Measurements from ENCODE around the gene TRMT112. TPM values are rescaled to one million over a fixed set of nuclear protein-coding genes. Genes with fewer than 3 reads are reported as not detected.

TRMT112 gene
- total and polyA plus RNA-seq, 11 donors: 80.0 to 186 (median 107) TPM

DNA sequence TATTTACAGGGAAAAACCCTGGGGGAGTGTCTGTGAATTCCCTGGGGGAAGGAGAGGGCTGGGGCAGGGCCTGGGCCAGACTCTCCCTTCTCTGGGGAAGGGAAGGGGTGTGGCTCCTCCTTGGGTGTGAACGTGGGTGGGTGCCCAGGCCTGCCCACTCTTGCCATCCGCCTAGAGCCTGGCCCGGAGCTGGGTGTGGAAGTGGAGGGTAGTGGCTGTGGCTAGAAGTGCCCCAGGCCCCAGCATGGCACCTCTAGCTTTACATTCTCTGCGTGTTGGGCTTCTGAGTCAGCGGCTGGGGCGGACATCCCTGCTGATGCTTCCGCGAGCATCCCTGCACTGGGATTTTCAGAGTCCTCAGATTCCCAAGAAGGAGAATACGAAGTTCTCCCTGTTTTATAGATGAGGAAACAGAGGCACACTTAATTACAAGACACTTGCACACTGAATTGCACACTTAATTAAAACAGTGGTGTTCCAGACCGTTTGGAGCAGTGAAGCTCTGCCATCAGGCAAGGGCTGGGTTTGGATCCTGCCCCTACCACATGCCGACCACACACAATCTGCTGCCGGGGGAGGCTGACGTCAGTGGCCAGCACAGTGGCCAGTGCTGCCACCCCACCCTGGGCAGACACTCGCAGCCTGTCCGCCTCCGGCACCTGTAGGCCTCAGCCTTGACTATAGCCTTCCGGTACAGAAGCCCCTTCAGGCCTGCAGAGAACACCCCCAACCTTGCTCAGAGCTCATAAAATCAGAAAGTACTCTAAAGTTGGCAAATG lies 40.5 kb downstream of the TRMT112 start:
- TF ChIP-seq POLR2A (IDR thresholded peaks at IDR 0.05): no peak
- TF ChIP-seq, protein P1, sequence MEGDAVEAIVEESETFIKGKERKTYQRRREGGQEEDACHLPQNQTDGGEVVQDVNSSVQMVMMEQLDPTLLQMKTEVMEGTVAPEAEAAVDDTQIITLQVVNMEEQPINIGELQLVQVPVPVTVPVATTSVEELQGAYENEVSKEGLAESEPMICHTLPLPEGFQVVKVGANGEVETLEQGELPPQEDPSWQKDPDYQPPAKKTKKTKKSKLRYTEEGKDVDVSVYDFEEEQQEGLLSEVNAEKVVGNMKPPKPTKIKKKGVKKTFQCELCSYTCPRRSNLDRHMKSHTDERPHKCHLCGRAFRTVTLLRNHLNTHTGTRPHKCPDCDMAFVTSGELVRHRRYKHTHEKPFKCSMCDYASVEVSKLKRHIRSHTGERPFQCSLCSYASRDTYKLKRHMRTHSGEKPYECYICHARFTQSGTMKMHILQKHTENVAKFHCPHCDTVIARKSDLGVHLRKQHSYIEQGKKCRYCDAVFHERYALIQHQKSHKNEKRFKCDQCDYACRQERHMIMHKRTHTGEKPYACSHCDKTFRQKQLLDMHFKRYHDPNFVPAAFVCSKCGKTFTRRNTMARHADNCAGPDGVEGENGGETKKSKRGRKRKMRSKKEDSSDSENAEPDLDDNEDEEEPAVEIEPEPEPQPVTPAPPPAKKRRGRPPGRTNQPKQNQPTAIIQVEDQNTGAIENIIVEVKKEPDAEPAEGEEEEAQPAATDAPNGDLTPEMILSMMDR (IDR thresholded peaks at IDR 0.05): no peak
- Histone ChIP-seq H3K9me3 (no peaks in the 10 kb centered on the region), H3K27ac (no peak overlapping the region), H3K4me1 (peaks cover 0 to 29% (median 12%) of the 10 kb centered on the region in 12 donors), H3K27me3 (no peaks in the 10 kb centered on the region), H3K36me3 (peaks cover 0 to 52% (median 36%) of the 10 kb centered on the region in 9 donors), H3K4me3 (no peak overlapping the region)
- intact Hi-C loops (cut with DNase I): no loop called here
- ATAC-seq (no peak), DNase-seq (no peak)
- 77 to 86% (median 80%) methylated on average over 16 to 17 of the region's 17 CpGs for WGBS, 4 donors

DNA sequence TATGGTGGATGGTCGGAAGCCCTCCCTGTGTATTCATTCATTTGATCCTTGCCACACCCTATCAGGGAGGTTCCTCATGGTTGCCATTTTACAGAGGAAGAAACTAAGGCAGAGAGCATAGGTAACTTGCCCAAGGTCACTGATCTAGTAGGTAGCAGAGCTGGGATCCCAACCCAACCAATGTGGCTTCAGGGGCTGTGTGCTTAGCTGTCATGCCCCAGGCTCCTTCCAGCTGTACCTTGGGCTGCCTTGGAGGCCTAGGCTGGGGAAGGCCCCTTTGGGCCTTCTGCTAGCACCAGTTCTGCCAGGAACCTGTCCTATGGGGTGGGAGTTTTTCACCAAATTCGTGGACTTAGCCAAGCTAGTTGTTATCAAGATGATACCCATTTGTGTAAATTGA lies 41.5 kb downstream of the TRMT112 start:
- no peak overlapping the region for H3K27ac ChIP-seq
- H3K9me3 ChIP-seq: no peaks in the 10 kb centered on the region
- WGBS, 4 donors: 87 to 96% (median 89%) methylated on average over 2 of the region's 2 CpGs
- H3K4me1 ChIP-seq: peaks cover 0 to 25% (median 11%) of the 10 kb centered on the region in 12 donors
- no peak overlapping the region for H3K4me3 ChIP-seq
- DNase-seq: no peak
- no peak for ATAC-seq
- peaks cover 0 to 43% (median 36%) of the 10 kb centered on the region in 9 donors for H3K36me3 ChIP-seq
- no peaks in the 10 kb centered on the region for H3K27me3 ChIP-seq
- TF ChIP-seq POLR2A (IDR thresholded peaks at IDR 0.05): no peak
- TF ChIP-seq, protein P1 (IDR thresholded peaks at IDR 0.05): no peak
- intact Hi-C loops (cut with DNase I): loop anchor here in 1 of 10 donors (2.0 kb wide), 1 partner anchor 21 kb away; no protein-coding TSS in a partner anchor

DNA sequence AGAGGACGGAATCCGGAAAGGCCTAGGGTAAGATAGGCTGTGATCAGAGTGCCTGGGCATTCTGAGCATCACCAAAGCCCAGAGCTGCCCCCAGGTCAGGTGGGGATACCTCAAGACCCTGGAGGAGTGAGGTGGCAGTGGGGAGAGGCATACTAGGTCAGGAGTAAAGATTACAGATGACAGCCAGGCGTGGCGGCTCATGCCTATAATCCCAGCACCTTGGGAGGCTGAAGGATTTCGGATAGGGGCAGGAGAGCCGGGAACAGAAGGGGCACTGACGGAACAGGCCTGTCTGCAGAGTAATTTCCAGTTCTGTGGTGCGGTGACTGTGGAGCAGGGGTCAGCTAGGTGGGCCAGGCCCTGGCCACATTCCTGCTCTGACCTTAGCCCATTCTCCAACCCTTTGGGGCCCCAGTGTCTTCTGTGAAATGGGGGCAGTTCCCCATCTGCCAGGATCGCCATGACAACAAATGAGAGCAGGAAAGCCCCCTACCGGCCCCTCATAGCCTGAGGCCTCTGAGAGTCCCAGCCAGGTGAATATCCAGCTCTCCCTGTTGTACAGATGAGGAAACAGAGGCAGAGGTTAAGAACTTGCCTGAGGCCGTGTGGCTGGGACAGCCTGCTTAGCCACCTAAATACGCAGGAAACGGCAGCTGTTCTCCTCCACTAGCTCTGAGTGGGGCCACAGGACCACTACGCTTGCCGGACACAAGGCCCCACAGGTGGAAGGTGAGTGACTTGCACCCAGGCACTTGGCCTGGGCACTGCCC lies 42.1 kb downstream of the TRMT112 start:
- H3K4me1 ChIP-seq: peaks cover 0 to 25% (median 11%) of the 10 kb centered on the region in 12 donors
- DNase-seq: peak in 1 of 5 donors; percentile 37
- 93 to 96% (median 94%) methylated on average over 13 to 15 of the region's 15 CpGs for WGBS, 4 donors
- no peak overlapping the region for H3K4me3 ChIP-seq
- no peak overlapping the region for H3K27ac ChIP-seq
- no peak for ATAC-seq
- TF ChIP-seq, protein P1 (IDR thresholded peaks at IDR 0.05): no peak
- no peak for TF ChIP-seq POLR2A (IDR thresholded peaks at IDR 0.05)
- H3K36me3 ChIP-seq: peaks cover 0 to 41% (median 36%) of the 10 kb centered on the region in 9 donors
- no peaks in the 10 kb centered on the region for H3K27me3 ChIP-seq
- intact Hi-C loops (cut with DNase I): loop anchor here in 1 of 10 donors (2.0 kb wide), 1 partner anchor 22 kb away; no protein-coding TSS in a partner anchor
- H3K9me3 ChIP-seq: no peaks in the 10 kb centered on the region
